Kidney (tissue), 22 donors: Measurements from ENCODE around the gene SKOR2. TPM values are rescaled to one million over a fixed set of nuclear protein-coding genes. Genes with fewer than 3 reads are reported as not detected.

Source experiments
- DNase-seq, 5 donors: peaks; one replicate each; pipeline ENCODE4 v3.0.0-alpha.2; 2013 to 2020
- FAIRE-seq: peaks from 2 replicates; lab custom pipeline; 2012; peaks lifted over from hg19 to GRCh38; lab: Jason Lieb, UNC
- H3K27ac ChIP-seq, 2 donors: one replicate each; pipeline ENCODE4 v1.7.0; 2013; ENCODE audit warnings: low read depth in 2 of 2, low read length in 2 of 2, inconsistent platforms in 1 of 2
- H3K27me3 ChIP-seq: one replicate; pipeline ENCODE4 v1.7.1; 2013; ENCODE audit warnings: low read length, inconsistent platforms; ENCODE audit not compliant: control insufficient read depth, insufficient read depth
- H3K36me3 ChIP-seq, 3 donors: one replicate each; pipeline versions ENCODE4 v1.7.0 to v1.7.1; 2013; ENCODE audit warnings: low read length in 3 of 3, control low read depth in 1 of 3, inconsistent platforms in 1 of 3; ENCODE audit not compliant: insufficient read depth in 3 of 3, control insufficient read depth in 2 of 3
- H3K4me1 ChIP-seq, 3 donors: one replicate each; pipeline versions ENCODE4 v1.7.0 to v1.7.1; 2013; ENCODE audit warnings: low read length in 3 of 3, inconsistent platforms in 1 of 3, low read depth in 1 of 3; ENCODE audit not compliant: control insufficient read depth in 2 of 3, insufficient read depth in 2 of 3
- H3K4me3 ChIP-seq, 3 donors: one replicate each; pipeline versions ENCODE4 v1.7.0 to v1.8.1; 2013; ENCODE audit warnings: low read length in 3 of 3, control low read depth in 1 of 3, inconsistent platforms in 1 of 3
- H3K9ac ChIP-seq, 3 donors: one replicate each; pipeline versions ENCODE4 v1.7.0 to v1.7.1; 2013; ENCODE audit warnings: low read length in 3 of 3, control low read depth in 1 of 3, inconsistent platforms in 1 of 3
- H3K9me3 ChIP-seq, 3 donors: one replicate each; pipeline versions ENCODE4 v1.7.0 to v1.7.1; 2013; ENCODE audit warnings: low read length in 3 of 3, control low read depth in 1 of 3, inconsistent platforms in 1 of 3; ENCODE audit not compliant: control insufficient read depth in 2 of 3, insufficient read depth in 1 of 3
- CTCF ChIP-seq: IDR thresholded peaks from 3 replicates; pipeline ENCODE4 v1.5.1; 2012; ENCODE audit warnings: mild to moderate bottlenecking, moderate library complexity, borderline replicate concordance; ENCODE audit not compliant: insufficient read depth; ENCODE audit errors: extremely low read depth
- intact Hi-C: fragments of 100-400 bp; cut with DNase I; formaldehyde crosslinking; loops from one replicate; pipeline ENCODE4 v1.11.1; 2022
- long read RNA-seq, 10 donors: library from polyadenylated mRNA in 1 of 10; unstranded in 1 of 10; transcript quantifications; one replicate each; pipeline ENCODE4 v2.0.0 and lab custom pipeline, GENCODE V29; 2021 to 2026
- polyA plus RNA-seq: library from polyadenylated mRNA; stranded (reverse); fragments of 350-450 nt; fragmentation: Illumina TruSeq; extraction: RNeasy Lipid Tissue Mini Kit (QIAGEN cat#74804); gene quantifications from one replicate; pipeline ENCODE4 v1.2.3, GENCODE V29; 2014; ENCODE audit warnings: low read depth, low replicate concordance; ENCODE audit not compliant: insufficient read depth
- total RNA-seq: library from RNA; stranded (reverse); fragmentation: NEBNext Ultra II Directional; extraction: Animal tissue kit (Norgen Biotek cat#: 25700); gene quantifications from one replicate; pipeline ENCODE4 v1.2.1, GENCODE V29; 2021
- donor health status: control.
- donor health status: control.
- donor health status: control.
- donor health status: control.
- donor health status: control.
- donor health status: DM: yes; HTN: yes; CAD: no.
- donor health status: Normal renal cell carcinoma (clear cell type).

The SKOR2 gene
- not detected for total RNA-seq
- polyA plus RNA-seq, result not detected
- long read RNA-seq, donor 1, result 0 reads
- long read RNA-seq, donor 2, result 0 reads
- long read RNA-seq, donor 3, result 0 reads
- long read RNA-seq, donor 4, result 0 reads
- long read RNA-seq, donor 5, result 0 reads
- long read RNA-seq, donor 6, result 0 reads
- long read RNA-seq, donor 7, result 0 reads
- long read RNA-seq, donor 8, result 0 reads
- long read RNA-seq, donor 9, result 0 reads
- long read RNA-seq, donor 10, result 0 reads

- no peak within 1 kb of the TSS for H3K4me3 ChIP-seq
- intact Hi-C loops, result no loop called here
- no peak within 1 kb of the TSS for H3K9ac ChIP-seq
- DNase-seq, result no peak
- FAIRE-seq, result no peak
- peaks cover 65% of the 10 kb centered on the region for H3K27me3 ChIP-seq
- no peaks in the 10 kb centered on the region for H3K4me1 ChIP-seq
- H3K36me3 ChIP-seq, result no peaks in the 10 kb centered on the region
- H3K9me3 ChIP-seq, result no peaks in the 10 kb centered on the region
- H3K27ac ChIP-seq, result no peak within 1 kb of the TSS
- no peak for TF ChIP-seq CTCF
These were observed at the start of gene SKOR2 for GRCh38 chr18:47251289-47252120. TSS of gene SKOR2 (minus strand) at chr18:47251660. CDS start at chr18:47249183, 2,477 bp downstream.

- DNase-seq, result no peak
- Histone ChIP-seq H3K27ac (no peak overlapping the region), H3K4me1 (no peaks in the 10 kb centered on the region), H3K9me3 (peaks cover 0 to 10% (median 0%) of the 10 kb centered on the region in 3 donors), H3K36me3 (no peaks in the 10 kb centered on the region), H3K9ac (no peak overlapping the region), H3K27me3 (no peaks in the 10 kb centered on the region), H3K4me3 (no peak overlapping the region)
- intact Hi-C loops, result no loop called here
- no peak for TF ChIP-seq CTCF
- no peak for FAIRE-seq
These were observed 45.0 kb upstream of the SKOR2 start for GRCh38 chr18:47296462-47296861.

GRCh38 chr18:47294801-47295200, 43.3 kb upstream of the SKOR2 start:
- H3K9ac ChIP-seq, result no peak overlapping the region
- H3K27ac ChIP-seq, result no peak overlapping the region
- intact Hi-C loops, result no loop called here
- H3K27me3 ChIP-seq, result no peaks in the 10 kb centered on the region
- DNase-seq, result no peak
- no peaks in the 10 kb centered on the region for H3K36me3 ChIP-seq
- no peak for FAIRE-seq
- TF ChIP-seq CTCF, result no peak
- H3K9me3 ChIP-seq, result no peaks in the 10 kb centered on the region
- no peaks in the 10 kb centered on the region for H3K4me1 ChIP-seq
- no peak overlapping the region for H3K4me3 ChIP-seq
